DMS79 (cell line): ENCODE data around the gene IL21R.

Experiments used
- DNase-seq: peaks from one replicate; lab custom pipeline; 2025; lab: John Stamatoyannopoulos, UW

Gene IL21R

DNA sequence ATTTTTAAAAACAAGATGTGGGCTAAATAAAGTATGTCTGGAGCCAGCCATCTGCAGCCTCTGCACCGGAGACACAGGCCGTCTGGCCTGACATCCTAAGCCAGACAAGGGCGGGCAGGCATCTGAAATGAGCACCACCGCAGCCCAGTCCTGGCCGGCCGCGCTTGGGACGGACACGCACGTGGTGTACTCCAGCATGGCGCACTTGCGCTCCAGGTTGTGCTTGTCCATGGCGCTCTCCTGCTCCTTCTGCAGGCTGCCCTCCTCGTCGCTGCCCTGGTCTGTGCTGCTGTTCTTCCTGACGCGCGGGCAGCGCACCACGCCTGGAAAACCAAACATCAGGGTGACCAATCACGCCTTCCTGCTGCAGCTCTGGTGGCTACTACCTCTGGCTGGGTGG is 87.4 kb downstream of the IL21R start:
- no peak for DNase-seq

DNA sequence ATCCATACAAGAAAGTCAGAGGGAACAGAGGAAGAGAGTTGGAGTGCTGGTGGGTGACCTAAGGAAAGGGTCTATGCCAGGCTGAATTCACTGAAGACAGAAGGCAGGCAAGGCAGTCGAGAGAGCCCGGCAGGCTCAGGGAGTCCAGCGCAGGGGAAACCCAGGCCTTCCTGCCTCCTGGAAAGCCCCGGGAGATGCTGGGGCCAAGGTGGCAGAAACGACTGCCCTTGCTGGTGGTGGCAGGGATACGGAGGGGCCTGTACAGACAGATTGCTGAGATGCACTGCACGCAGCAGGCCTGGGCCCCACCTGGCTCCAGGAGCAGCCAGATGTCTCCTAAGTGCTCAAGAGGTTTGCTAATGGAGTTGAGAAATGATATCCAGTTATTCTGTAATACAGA is 87.9 kb downstream of the IL21R start:
- DNase-seq: no peak

DNA sequence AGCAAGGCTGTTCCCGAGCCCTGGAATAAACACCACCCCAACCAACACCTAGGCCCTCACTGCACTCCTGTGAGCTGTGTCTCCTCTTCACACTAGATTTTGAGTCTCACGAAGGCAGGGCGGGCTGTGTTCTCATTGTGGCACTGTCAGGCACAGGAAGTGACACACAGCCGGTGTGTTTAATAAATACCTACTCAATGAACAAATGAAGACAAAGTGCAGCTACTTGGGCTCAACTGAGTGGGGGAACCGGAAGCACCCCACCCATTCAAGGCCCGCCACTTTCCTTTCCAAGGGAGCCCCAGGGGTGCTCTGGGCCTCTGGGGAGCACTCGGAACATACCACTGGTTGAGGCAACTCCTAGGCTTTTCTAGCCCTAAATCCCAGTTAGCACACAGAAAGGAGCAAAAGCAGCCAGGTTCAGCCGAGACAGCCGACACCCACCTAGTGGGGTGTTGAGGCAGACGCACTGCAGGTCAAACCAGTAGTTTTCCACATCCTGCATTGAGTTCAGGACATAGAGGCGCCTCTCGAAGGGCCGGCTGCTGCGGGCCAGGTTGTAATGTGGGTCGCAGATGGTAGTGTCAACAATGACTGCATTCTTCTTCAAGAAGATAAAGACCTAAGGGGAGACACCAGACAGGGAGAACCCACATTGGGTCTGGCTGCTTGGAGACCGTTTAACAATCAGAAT is 90.1 kb downstream of the IL21R start:
- no peak for DNase-seq

DNA sequence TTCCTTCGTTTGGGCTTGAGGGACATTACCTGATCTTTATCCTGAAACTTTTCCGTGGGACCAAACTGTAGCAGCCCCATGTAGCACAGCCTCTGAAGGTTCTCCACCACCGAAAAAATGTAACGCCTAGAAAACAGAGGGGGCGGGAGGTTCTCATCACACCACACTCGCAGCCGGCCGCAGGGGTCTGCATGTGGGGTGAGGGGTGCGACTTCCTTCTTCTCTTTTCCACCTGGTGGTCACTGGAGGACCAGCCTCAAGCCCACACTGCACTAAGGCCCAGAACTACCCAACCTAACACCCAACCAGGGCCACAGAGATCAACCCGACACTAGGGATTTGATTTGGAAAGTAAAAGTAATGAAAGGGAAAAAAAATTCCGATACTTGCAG is 90.6 kb downstream of the IL21R start:
- DNase-seq: no peak

DNA sequence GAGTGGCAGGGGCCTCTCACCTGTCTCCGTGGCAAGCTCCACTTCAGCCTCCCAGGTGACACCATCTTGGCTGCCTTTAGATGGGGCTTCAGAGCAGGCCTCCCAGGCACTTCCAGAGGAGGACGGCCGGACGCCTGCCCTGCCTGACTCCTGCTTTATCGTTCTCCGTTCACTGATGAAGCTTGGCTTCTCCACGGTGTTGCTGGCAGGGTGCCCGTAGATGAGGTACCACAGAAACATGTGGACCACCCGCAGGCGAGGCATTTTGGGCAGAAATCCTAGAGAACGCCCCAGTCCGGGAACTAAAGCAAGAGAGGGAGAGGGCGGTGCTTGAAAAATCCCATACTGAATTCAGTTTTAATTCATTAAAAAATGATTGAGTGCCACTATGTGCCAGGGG is 93.2 kb downstream of the IL21R start:
- no peak for DNase-seq

DNA sequence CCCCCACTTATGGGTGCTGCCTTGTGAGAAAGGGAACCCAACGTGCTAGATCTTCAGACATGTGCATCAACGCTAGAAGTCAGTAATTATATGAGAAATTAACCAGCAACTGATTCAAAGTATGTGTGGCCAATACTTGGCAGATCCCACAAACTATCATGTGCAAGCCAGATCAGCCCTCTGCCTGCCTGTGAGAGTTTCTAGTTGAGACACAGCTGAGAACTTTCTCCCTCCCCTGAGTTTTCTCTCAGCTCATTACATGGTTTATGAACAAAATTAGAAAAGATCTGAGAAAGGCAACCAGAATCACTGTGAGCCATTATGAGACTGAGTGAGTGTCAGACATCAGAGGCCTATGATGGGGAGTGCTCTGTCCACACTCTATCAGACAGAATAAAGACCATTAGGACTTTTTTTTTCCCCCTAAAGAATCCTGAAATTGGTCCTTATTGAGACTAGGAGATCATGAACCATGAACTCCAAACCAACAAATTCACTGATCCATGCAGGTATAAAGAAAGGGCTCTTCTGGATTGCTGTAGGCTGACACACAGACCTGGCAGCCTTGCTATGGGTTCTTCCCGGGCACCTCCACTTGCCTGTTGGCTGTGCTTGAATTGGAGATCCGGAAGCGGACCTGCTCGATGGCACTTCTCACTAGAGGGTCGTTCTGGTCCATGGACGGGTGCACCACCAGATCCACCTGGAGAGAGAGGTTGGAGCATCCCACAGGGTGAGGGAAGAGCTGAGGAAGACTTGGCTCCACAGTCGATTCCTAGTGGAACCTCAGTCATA is 96.3 kb downstream of the IL21R start:
- no peak for DNase-seq

DNA sequence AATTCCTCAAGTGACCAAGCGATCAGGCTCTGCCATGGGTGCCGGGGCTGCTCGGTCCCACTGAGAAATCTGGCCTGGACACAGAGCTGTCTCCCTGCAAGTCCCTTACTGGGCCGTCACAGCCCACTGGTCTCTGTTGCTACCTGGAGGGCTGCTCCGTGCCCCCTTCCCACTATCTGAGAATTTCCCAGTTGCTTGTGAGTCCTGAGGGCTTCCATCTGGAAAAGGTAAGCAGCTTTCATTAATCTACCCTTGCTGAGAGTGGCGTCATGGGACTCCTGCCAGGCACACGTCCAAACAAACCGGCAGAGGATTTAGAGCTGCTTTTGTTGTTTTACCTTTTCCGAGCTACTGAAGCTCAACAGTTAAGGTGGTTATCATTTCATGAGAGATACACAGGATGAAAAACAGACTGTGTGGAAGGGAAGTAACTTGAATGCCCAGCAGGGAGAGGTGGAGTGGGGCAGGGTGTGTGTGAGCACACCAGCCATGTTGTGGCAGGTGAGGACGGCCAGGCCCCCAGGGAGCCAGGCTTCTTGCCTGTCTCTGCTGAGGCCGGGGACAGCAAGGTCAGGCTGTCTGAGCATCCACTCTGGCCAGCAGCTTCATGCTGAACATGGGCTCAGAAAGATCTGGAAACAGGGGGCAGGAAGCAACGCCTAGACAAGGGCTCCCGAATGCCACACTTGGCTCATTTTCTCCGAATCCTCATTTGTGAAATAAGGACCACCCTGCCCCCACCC is 97.1 kb downstream of the IL21R start:
- no peak for DNase-seq

DNA sequence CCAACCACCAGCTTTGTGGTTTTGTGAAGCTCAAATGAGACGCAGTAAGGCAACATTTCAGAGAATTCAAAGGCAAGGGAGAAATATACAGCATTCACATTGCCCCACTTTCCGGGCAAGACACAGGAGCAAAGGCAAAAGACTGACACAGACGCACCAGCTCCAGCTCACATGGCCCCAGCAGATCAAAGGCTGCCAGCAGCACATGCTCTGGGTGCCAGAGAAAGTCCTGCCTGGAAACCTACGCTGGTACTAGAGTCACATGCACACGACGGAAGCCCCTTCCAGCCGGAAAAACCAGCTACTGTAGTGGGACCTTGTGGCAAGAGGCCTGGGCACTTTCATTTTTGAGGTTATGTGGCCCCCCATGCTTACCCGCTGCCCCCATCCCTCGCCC is 97.7 kb downstream of the IL21R start:
- DNase-seq: no peak

DNA sequence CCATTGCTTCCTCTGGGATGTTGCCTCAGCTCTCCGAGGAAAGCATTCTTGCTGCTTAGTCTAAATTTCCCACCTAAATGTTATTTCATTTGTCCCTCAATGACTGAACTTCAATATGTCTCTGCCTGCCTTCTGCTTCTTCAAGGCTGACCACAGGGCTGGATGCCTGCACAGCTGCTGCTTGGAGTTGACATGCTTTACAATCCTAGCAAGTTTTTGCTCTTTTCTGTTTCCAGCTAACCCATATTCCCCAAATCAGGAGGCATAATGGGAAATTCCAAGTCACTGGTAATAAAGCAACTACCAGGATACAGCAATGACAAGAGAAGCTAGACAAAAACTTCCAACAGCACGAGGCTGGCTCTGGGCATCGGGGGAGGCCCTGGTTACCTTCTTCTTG is 98.8 kb downstream of the IL21R start:
- no peak for DNase-seq
